K562 (cell line): ENCODE data around the gene MACROH2A2.

Source experiments
- ARHGAP35 ChIP-seq: fragments of 450-650 bp; IDR thresholded peaks from 2 replicates; pipeline ENCODE4 v1.6.1; 2018; ENCODE audit not compliant: partially characterized antibody
- IFI16 ChIP-seq: fragments of 250-450 bp; sonication (Bioruptor Pico); IDR thresholded peaks from 2 replicates; pipeline ENCODE4 v2.1.2; 2022; ENCODE audit warnings: mild to moderate bottlenecking, inconsistent platforms
- TCF7L2 ChIP-seq: fragments of 150-350 bp; IDR thresholded peaks from 2 replicates; pipeline ENCODE4 v1.6.1; 2016; ENCODE audit warnings: low read depth, mild to moderate bottlenecking, low read length, moderate library complexity
- ZNF57 ChIP-seq: fragments of 450-650 bp; formaldehyde crosslinking; IDR thresholded peaks from 2 replicates; pipeline ENCODE4 v1.4.0; 2020; ENCODE audit warnings: mild to moderate bottlenecking, moderate library complexity
- TF ChIP-seq, protein P1 (sequence below): sonication (generic); formaldehyde crosslinking; IDR thresholded peaks from 2 replicates; pipeline ENCODE4 v1.8.1; 2023; ENCODE audit warnings: mild to moderate bottlenecking, missing genetic modification reagents

- no peak for TF ChIP-seq ZNF57
- TF ChIP-seq, protein P1, sequence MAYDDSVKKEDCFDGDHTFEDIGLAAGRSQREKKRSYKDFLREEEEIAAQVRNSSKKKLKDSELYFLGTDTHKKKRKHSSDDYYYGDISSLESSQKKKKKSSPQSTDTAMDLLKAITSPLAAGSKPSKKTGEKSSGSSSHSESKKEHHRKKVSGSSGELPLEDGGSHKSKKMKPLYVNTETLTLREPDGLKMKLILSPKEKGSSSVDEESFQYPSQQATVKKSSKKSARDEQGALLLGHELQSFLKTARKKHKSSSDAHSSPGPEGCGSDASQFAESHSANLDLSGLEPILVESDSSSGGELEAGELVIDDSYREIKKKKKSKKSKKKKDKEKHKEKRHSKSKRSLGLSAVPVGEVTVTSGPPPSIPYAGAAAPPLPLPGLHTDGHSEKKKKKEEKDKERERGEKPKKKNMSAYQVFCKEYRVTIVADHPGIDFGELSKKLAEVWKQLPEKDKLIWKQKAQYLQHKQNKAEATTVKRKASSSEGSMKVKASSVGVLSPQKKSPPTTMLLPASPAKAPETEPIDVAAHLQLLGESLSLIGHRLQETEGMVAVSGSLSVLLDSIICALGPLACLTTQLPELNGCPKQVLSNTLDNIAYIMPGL (CRISPR knock-in tag), result no peak
- TF ChIP-seq TCF7L2, result no peak
- no peak for TF ChIP-seq ARHGAP35
- no peak for TF ChIP-seq IFI16 (CRISPR knock-in tag)
Measured at GRCh38 chr10:70119197-70119596, 66.6 kb downstream of the MACROH2A2 start.
